Amygdala (tissue), 56 donors: Measurements from ENCODE around the gene PGAP3.
"Not testable (repeated sequence)": the region's sequence is repeated elsewhere in the genome, so short reads cannot be mapped to it uniquely, and the experiment has no call there.

Experiments used
- DNase-seq, 56 donors: peaks; one replicate each; lab custom pipeline; 2025; lab: John Stamatoyannopoulos, UW

PGAP3 gene

GRCh38 chr17:39716073-39716818 is 28.4 kb upstream of the PGAP3 start:
- DNase-seq, result no peak

- DNase-seq, result no peak
These were observed 27.7 kb upstream of the PGAP3 start for GRCh38 chr17:39715375-39716072.

GRCh38 chr17:39714234-39714633 is 26.4 kb upstream of the PGAP3 start:
- DNase-seq, result no peak

- no peak for DNase-seq
These were observed 24.0 kb upstream of the PGAP3 start for GRCh38 chr17:39711851-39712250.

GRCh38 chr17:39711071-39711470 is 23.2 kb upstream of the PGAP3 start:
- DNase-seq, result not testable (repeated sequence)

- no peak for DNase-seq
These were observed 22.4 kb upstream of the PGAP3 start for GRCh38 chr17:39709998-39710964.

GRCh38 chr17:39709319-39709997 is 21.6 kb upstream of the PGAP3 start:
- no peak for DNase-seq

- DNase-seq, result no peak
These were observed 19.1 kb upstream of the PGAP3 start for GRCh38 chr17:39706921-39707337.

- no peak for DNase-seq
These were observed 18.5 kb upstream of the PGAP3 start for GRCh38 chr17:39706383-39706782.

- DNase-seq, result peak in 6 of 56 donors; percentile 13 to 39 (median 20)
These were observed 18.0 kb upstream of the PGAP3 start for GRCh38 chr17:39705786-39706348.

GRCh38 chr17:39704821-39705551 is 17.1 kb upstream of the PGAP3 start:
- no peak for DNase-seq

GRCh38 chr17:39703913-39704312 is 16.1 kb upstream of the PGAP3 start:
- DNase-seq, result no peak

GRCh38 chr17:39702901-39703893 is 15.3 kb upstream of the PGAP3 start:
- no peak for DNase-seq

- DNase-seq, result no peak
These were observed 14.0 kb upstream of the PGAP3 start for GRCh38 chr17:39701784-39702422.

- DNase-seq, result no peak
These were observed 13.3 kb upstream of the PGAP3 start for GRCh38 chr17:39701012-39701783.

- no peak for DNase-seq
These were observed 12.5 kb upstream of the PGAP3 start for GRCh38 chr17:39700148-39700987.
